ENCODE results near the gene PTPN7.
"Not testable (repeated sequence)": the region's sequence is repeated elsewhere in the genome, so short reads cannot be mapped to it uniquely, and the experiment has no call there.

The PTPN7 gene

GRCh38 chr1:202191391-202191790 is 31.0 kb upstream of the PTPN7 start:
- in situ Hi-C loops (cut with MboI; ENCODE audit: low sequenced_read_pairs) = loop anchor here (10.0 kb wide), 1 partner anchor 123 kb away; no protein-coding TSS in a partner anchor

DNA sequence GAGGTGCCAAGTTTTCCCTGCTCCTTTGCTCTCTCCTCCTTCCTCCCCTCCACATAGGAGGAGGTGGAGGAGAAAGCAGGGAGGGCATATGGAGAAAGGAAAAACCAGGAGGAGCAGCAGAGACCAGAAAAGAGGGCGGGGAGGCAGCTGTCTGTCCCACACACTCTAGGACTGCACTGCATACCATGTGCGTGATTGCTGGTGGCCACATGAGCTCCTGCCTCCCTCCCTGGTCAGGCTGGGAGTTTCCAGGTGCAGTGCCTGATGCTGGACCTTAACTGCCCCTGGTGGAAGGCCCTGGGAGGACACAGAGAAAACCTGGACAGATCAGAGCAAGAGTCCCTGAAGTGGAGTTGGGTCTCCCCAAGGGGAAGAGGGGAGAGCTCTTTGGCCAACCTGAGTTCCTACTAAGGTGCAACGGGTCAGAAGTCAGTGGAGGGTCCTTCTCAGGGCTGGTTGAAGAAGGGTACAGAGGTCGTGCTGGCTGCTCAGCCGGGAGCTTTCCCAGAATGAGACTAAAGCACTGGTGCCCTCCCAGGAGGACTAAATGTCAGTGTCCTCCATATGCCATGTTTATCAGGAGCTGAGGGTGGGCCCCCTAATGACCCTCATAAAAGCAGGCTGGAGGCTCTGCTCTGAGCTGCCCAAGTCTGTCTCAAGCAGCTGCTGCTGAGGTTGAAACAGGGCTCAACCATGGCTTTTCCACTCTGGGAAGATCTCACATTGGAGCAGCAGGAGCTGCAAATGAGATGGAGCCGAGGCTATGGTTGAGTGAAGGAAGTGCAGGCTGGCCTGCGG is 29.7 kb upstream of the PTPN7 start:
- in situ Hi-C loops (cut with MboI; ENCODE audit: low sequenced_read_pairs) = loop anchor here (10.0 kb wide), 1 partner anchor 125 kb away; no protein-coding TSS in a partner anchor

DNA sequence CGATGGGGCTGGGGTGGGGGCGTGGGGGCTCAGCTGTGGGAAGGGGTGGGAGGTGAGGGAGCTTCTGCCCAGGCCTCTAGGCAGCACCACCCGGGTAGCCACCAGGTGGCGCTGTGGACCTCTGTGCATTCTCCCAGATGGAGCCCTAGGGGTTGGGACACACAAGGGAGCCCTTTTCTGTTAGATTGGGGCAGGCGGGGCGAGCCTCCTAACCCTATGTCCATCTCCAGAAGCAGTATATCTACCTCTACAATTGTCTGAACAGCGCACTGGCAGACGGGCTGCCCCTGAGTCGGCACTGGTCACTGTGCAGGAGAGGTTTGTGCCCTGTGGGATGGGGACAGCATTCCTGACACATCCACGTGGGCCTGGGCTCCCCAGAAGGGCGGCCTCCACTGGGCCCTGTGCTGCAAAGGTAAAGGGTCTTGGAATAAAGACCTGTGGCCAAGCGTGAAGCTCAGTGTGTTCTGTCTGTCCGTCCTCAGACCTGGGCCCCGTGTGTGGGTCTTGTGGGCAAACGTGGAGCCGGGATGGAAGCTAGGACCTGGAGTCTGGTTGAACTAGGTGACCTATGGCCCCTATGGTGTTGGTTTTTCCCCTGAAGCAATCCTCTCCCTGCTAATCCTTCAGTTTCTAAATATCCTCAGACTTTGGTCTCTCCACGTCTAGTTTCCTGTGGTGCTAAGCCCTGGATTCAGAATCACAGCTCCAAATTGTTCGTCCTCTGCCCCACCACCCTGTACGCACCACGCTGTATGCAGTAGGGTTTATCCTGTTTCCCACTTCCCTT is 28.8 kb upstream of the PTPN7 start:
- in situ Hi-C loops (cut with MboI; ENCODE audit: low sequenced_read_pairs) = no loop called here

DNA sequence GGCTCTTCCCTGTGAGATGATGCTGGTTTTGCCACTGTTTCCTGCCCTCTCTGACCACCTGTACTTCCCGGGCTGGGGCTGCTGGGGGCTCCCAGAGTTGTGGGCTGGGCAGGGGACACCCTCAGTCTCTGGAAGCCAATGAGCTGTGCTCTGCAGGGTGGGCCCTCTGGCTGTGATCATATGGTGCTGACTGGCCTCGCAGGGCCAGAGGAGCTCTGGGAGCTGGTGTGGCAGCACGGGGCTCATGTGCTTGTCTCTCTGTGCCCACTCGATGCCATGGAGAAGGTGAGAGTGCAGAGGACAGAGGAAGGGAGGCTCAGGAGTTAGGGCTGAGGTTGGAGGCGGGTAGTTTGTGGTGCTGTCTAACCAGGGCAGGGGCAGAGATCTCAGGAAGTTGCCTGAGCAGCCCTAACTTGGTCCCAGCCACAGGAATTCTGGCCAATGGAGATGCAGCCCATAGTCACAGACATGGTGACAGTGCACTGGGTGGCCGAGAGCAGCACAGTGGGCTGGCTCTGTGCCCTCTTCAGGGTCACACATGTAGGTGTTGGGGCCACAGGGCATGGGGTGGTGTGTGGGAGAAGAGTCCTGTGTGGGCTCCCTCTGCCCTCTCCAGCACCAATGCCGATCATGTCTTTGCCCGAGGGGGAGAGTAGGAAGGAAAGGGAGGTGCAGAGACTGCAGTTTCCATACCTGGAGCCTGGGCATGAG is 27.4 kb upstream of the PTPN7 start:
- in situ Hi-C loops (cut with MboI; ENCODE audit: low sequenced_read_pairs) = no loop called here

GRCh38 chr1:202187041-202187671 is 26.8 kb upstream of the PTPN7 start:
- in situ Hi-C loops (cut with MboI; ENCODE audit: low sequenced_read_pairs) = no loop called here

GRCh38 chr1:202186327-202186726 is 25.9 kb upstream of the PTPN7 start:
- in situ Hi-C loops (cut with MboI; ENCODE audit: low sequenced_read_pairs) = no loop called here

GRCh38 chr1:202184750-202185460 is 24.5 kb upstream of the PTPN7 start:
- in situ Hi-C loops (cut with MboI; ENCODE audit: low sequenced_read_pairs) = no loop called here

DNA sequence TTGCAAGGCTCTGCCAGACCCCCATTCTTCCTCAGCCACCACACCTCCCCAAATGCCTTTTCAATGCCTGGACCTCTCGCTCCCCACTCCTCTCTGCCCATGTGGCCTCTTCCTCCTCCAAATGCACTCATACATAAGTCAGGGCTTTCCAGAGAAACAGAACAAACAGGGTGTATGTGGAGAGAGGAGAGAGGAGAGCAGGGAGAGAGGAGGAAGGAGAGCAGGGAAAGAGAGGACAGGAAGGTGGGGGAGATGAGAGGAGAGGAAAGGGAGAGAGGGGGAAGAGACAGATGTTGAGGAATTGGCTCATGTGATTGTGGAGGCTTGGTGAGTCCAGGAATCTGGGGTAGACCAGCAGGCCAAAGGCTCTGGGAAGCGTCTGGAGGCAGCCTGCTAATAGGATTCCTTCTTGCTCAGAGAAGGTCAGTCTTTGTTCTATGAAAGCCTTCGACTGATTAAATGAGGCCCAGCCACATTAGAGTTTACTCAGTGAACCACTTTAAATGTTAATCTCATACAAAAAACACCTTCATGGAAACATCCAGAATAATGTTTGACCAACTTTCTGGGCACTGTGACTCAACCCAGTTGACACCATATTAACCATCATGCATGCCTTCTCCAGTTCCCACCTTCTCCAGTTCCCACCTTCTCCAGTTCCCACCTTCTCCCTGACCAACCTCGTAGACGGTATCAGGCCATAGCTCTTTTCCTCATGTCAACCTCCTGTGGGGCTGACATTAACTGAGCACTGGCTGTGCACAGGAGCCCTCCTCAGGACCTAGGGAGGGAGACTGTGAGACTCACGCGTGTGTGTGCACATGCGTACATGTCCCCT is 21.9 kb upstream of the PTPN7 start:
- in situ Hi-C loops (cut with MboI; ENCODE audit: low sequenced_read_pairs) = no loop called here

DNA sequence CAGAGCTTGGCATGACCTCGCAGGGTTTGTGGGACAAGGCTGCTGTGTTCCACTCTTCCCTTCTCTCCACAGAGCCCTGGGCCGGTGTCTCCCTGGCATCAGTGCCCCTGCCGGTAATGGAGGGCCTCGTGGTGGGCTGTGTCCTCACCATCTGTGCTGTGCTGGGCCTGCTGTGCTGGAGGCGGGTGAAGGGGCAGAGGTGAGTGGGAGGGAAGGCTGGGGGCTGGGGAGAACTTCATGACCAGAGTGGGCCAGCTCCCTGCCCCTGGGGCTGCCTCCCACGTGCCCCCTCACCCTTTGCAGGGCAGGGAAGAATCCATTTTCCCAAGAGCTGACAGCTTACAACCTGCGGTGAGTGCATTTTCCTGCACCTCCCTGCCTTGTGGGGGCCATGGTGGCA is 21.2 kb upstream of the PTPN7 start:
- in situ Hi-C loops (cut with MboI; ENCODE audit: low sequenced_read_pairs) = no loop called here

DNA sequence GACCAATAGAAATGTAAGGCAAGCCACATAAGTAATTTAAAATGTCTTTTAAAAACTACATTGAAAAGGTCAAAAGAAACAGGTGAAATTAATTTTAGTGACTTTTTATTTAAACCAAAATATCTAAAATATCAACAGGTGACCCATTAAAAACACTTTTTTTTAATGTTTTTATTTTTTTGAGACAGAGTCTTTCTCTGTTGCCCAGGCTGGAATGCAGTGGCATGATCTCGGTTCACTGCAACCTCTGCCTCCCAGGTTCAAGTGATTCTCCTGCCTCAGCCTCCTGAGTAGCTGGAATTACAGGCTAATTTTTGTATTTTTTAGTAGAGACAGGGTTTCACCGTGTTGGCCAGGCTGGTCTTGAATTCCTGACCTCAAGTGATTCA is 20.3 kb upstream of the PTPN7 start:
- in situ Hi-C loops (cut with MboI; ENCODE audit: low sequenced_read_pairs) = not testable (repeated sequence)

- in situ Hi-C loops (cut with MboI; ENCODE audit: low sequenced_read_pairs) = no loop called here
Observed at GRCh38 chr1:202179828-202180750, 19.7 kb upstream of the PTPN7 start.

- in situ Hi-C loops (cut with MboI; ENCODE audit: low sequenced_read_pairs) = no loop called here
Observed at GRCh38 chr1:202176949-202177927, 16.8 kb upstream of the PTPN7 start.

DNA sequence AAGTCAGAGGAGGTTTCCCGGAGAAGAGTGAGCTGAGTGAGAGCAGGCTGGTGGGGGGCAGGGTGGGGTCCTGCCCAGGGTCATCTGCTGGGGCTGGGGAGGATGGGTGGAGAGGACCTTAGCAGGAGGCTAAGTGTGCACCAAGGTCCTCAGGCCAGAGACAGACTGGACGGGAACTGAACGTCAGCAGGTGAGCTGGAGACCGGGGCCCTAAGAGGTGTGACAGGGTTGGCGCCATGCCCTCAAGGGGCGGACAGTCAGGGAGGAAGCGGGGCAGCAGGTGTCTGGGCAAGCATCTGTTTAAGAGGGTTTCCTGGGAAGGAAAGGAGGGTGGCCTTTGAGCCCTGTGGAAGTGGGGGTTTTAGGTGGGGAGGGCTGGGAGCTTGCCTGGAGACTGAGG is 13.6 kb upstream of the PTPN7 start:
- in situ Hi-C loops (cut with MboI; ENCODE audit: low sequenced_read_pairs) = no loop called here

DNA sequence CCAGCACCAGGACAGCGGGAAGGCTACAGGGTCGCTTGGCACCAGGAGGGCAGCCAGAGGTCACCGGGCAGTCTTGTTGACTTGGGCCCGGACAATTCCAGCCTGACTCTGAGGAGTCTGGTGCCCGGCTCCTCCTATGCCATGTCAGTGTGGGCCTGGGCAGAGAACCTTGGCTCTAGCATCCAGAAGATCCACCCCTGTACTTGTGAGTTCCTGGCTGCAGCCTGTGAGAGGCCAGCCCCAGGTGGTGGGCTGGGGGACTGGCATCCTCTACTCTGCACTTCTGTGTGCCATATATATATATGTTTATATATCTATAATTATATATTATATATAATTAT is 11.6 kb upstream of the PTPN7 start:
- in situ Hi-C loops (cut with MboI; ENCODE audit: low sequenced_read_pairs) = no loop called here

DNA sequence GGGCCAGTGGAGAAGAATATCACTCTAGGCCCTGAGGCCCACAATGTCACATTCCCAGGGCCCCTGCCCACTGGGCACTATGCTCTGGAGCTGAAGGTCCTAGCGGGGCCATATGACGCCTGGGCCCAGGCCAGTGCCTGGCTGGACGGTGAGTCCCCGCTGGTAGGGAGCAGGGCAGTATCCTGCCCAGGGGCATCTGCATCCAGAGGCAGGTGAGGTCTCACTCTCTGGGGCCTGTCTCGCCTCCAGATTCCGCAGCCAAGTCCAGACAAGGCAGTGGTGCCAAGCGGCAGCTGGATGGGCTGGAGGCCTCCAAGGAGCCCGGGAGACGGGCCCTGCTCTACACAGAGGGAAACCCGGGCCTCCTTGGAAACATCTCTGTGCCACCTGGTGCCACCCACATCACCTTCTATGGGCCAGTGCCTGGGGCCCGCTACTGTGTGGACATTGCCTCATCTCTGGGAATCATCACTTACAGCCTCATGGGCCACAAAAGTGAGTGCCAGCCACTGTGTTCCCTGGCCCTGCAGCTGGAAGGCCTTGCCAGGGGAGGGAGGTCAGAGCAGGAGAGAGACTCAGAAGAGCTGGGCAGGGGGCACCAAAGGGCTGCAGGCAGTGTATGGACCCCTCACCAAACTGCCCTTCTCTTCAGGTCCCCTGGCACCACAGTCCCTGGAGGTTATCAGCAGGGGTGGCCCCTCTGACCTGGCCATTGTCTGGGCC is 11.1 kb upstream of the PTPN7 start:
- in situ Hi-C loops (cut with MboI; ENCODE audit: low sequenced_read_pairs) = no loop called here

GRCh38 chr1:202170726-202171125 is 10.3 kb upstream of the PTPN7 start:
- in situ Hi-C loops (cut with MboI; ENCODE audit: low sequenced_read_pairs) = no loop called here

GRCh38 chr1:202168861-202169260 is 8.5 kb upstream of the PTPN7 start:
- in situ Hi-C loops (cut with MboI; ENCODE audit: low sequenced_read_pairs) = no loop called here

Data from HL-60/S4 (cell line).